ENCODE measurements around the gene GRAMD4. TPM values are rescaled to one million over a fixed set of nuclear protein-coding genes. Genes with fewer than 3 reads are reported as not detected.
A peak's percentile ranks its signal among the peaks of the same experiment; 100 is the strongest.

The GRAMD4 gene
- total RNA-seq (100 to 1,000 TPM in 3 of 9 donors, 10 to 100 TPM in 6; 15.0 to 241 (median 80.5) TPM), polyA plus RNA-seq (10 to 100 TPM; 18.4 to 93.7 (median 39.0) TPM)
- long read RNA-seq, donor 1: 0 reads
- long read RNA-seq, donor 2: 0 reads
- long read RNA-seq, donor 3, partial matches to known transcripts: 0 of 1 reads
- long read RNA-seq, donor 3, other reads (novel, unspliced or antisense): 0 of 1 reads
- long read RNA-seq, donor 4, partial matches to known transcripts: 0 of 4 reads
- long read RNA-seq, donor 4, other reads (novel, unspliced or antisense): 4 of 4 reads
- long read RNA-seq, donor 5, full-length matches to known transcripts: 11 of 156 reads
- long read RNA-seq, donor 5, partial matches to known transcripts: 12 of 156 reads
- long read RNA-seq, donor 5, other reads (novel, unspliced or antisense): 133 of 156 reads
- long read RNA-seq, donor 6, partial matches to known transcripts: 1 of 2 reads
- long read RNA-seq, donor 6, other reads (novel, unspliced or antisense): 1 of 2 reads
- long read RNA-seq, donor 7: 0 reads
- long read RNA-seq, donor 8: 0 reads
- long read RNA-seq, donor 9: 0 reads
- long read RNA-seq, donor 10: 0 reads

- H3K9me3 ChIP-seq (replicated peaks in 1 of 3): no peaks in the 10 kb centered on the region
- 60 to 68% (median 65%) methylated on average over 11 to 20 of the region's 20 CpGs for WGBS, 4 donors
- no peak within 1 kb of the TSS for H3K4me3 ChIP-seq
- peaks cover 5 to 24% of the 10 kb centered on the region in 2 donors for H3K4me1 ChIP-seq (replicated peaks in 1 of 2)
- H3K27ac ChIP-seq: peak within 1 kb of the TSS in 2 of 5 donors; percentile 47 to 72
- TF ChIP-seq CTCF (IDR thresholded peaks at IDR 0.05) (no peak), POLR2A (IDR thresholded peaks at IDR 0.05) (no peak)
- peak in 2 of 7 donors; percentile 16 to 41 for DNase-seq
- intact Hi-C loops (cut with DNase I): no loop called here
- H3K27me3 ChIP-seq: no peaks in the 10 kb centered on the region
- H3K36me3 ChIP-seq (replicated peaks in 1 of 2): no peaks in the 10 kb centered on the region
Measured at GRCh38 chr22:46619830-46620501, at the start of gene GRAMD4. Gene GRAMD4 (plus strand): TSS chr22:46620386. CDS start chr22:46626800, 6,414 bp downstream.

GRCh38 chr22:46571642-46572250 is 48.4 kb upstream of the GRAMD4 start:
- no peak overlapping the region for H3K27ac ChIP-seq
- H3K9me3 ChIP-seq (replicated peaks in 1 of 3): no peaks in the 10 kb centered on the region
- intact Hi-C loops (cut with DNase I): loop anchor here (10.0 kb wide), 2 partner anchors 83 to 163 kb away; partner anchors contain the start of gene CERK (in 1 of the 2)
- no peaks in the 10 kb centered on the region for H3K36me3 ChIP-seq (replicated peaks in 1 of 2)
- WGBS, 4 donors: 70 to 84% (median 82%) methylated on average over 7 of the region's 7 CpGs
- DNase-seq: peak in 1 of 7 donors; percentile 4
- TF ChIP-seq POLR2A (IDR thresholded peaks at IDR 0.05): no peak
- TF ChIP-seq CTCF (IDR thresholded peaks at IDR 0.05): no peak
- H3K4me3 ChIP-seq: no peak overlapping the region
- H3K27me3 ChIP-seq: no peaks in the 10 kb centered on the region
- H3K4me1 ChIP-seq (replicated peaks in 1 of 2): peaks cover 8 to 16% of the 10 kb centered on the region in 2 donors

- peak in 2 of 7 donors; percentile 6 to 14 for DNase-seq
- H3K27ac ChIP-seq: no peak overlapping the region
- intact Hi-C loops (cut with DNase I): loop anchor here (10.0 kb wide), 2 partner anchors 82 to 162 kb away; partner anchors contain the start of gene CERK (in 1 of the 2)
- H3K4me3 ChIP-seq: no peak overlapping the region
- no peaks in the 10 kb centered on the region for H3K9me3 ChIP-seq (replicated peaks in 1 of 3)
- no peaks in the 10 kb centered on the region for H3K36me3 ChIP-seq (replicated peaks in 1 of 2)
- no peaks in the 10 kb centered on the region for H3K27me3 ChIP-seq
- 79 to 89% (median 83%) methylated on average over 16 to 19 of the region's 19 CpGs for WGBS, 4 donors
- H3K4me1 ChIP-seq (replicated peaks in 1 of 2): peaks cover 14 to 22% of the 10 kb centered on the region in 2 donors
- no peak for TF ChIP-seq POLR2A (IDR thresholded peaks at IDR 0.05)
- no peak for TF ChIP-seq CTCF (IDR thresholded peaks at IDR 0.05)
Measured at GRCh38 chr22:46572911-46573780, 47.0 kb upstream of the GRAMD4 start.
